IMR-90 (cell line): ENCODE measurements around the gene RNF213. TPM values are rescaled to one million over a fixed set of nuclear protein-coding genes. Genes with fewer than 3 reads are reported as not detected.

Source experiments
- ATAC-seq: fragments of 200-7000 bp; cut with Tn5 transposase; 2 replicates; pipeline ENCODE4 v1.9.1; 2020; ENCODE audit warnings: low read depth, mild to moderate bottlenecking, moderate library complexity
- BruUV-seq: library from RNA; stranded (reverse); fragments of 400-500 nt; replicated peaks from 2 replicates; lab custom pipeline; 2021; lab: Mats Ljungman, UMichigan
- CTCF ChIA-PET: fragments of 300-600 bp; formaldehyde crosslinking; extraction: SDS; loops from one replicate; lab custom pipeline; 2021; ENCODE audit warnings: antibody characterized with exemption; lab: Yijun Ruan, JAX
- POLR2A ChIA-PET: fragments of 300-600 bp; sonication (Branson Sonifier 250); formaldehyde crosslinking; loops from one replicate; lab custom pipeline; 2022; ENCODE audit warnings: antibody characterized with exemption; ENCODE audit not compliant: unreplicated experiment; lab: Charles Lee
- DNase-seq: peaks from one replicate; pipeline ENCODE4 v3.0.0; 2013
- H2AFZ ChIP-seq: replicated peaks from 2 replicates; pipeline ENCODE3; 2013; ENCODE audit warnings: low read length, mild to moderate bottlenecking; ENCODE audit not compliant: poor library complexity
- H2AK5ac ChIP-seq: 2 replicates; pipeline ENCODE4 v1.6.1; 2013; ENCODE audit warnings: low read depth, low read length, inconsistent platforms
- H2AK9ac ChIP-seq: replicated peaks from 2 replicates; pipeline ENCODE3; 2013; ENCODE audit warnings: mild to moderate bottlenecking, low read depth, low read length, moderate library complexity; ENCODE audit not compliant: poor library complexity
- H2BK120ac ChIP-seq: 2 replicates; pipeline ENCODE4 v1.6.1; 2013; ENCODE audit warnings: low read depth, low read length, inconsistent platforms
- H2BK15ac ChIP-seq: 3 replicates; pipeline ENCODE4 v1.6.1; 2013; ENCODE audit warnings: low read depth, low read length, inconsistent platforms
- H2BK20ac ChIP-seq: 2 replicates; pipeline ENCODE4 v1.6.1; 2013; ENCODE audit warnings: low read depth, mild to moderate bottlenecking, inconsistent platforms, low read length, moderate library complexity
- H2BK5ac ChIP-seq: 2 replicates; pipeline ENCODE4 v1.6.1; 2013; ENCODE audit warnings: mild to moderate bottlenecking, low read depth, low read length, inconsistent platforms; ENCODE audit not compliant: poor library complexity, severe bottlenecking
- H3K14ac ChIP-seq: replicated peaks from 2 replicates; pipeline ENCODE4 v1.6.1; 2013; ENCODE audit warnings: low read depth, low read length, inconsistent platforms
- H3K18ac ChIP-seq: 2 replicates; pipeline ENCODE4 v1.6.1; 2013; ENCODE audit warnings: low read depth, low read length, control low read depth
- H3K23ac ChIP-seq: 2 replicates; pipeline ENCODE4 v1.6.1; 2013; ENCODE audit warnings: low read depth, low read length, inconsistent platforms
- H3K27ac ChIP-seq: 2 replicates; pipeline ENCODE4 v1.5.1; 2013; ENCODE audit warnings: mild to moderate bottlenecking, control low read depth, low read length; ENCODE audit not compliant: insufficient read depth
- H3K27me3 ChIP-seq: 2 replicates; pipeline ENCODE4 v1.6.1; 2013; ENCODE audit warnings: low read length; ENCODE audit not compliant: control insufficient read depth, insufficient read depth
- H3K36me3 ChIP-seq: 2 replicates; pipeline ENCODE4 v1.6.1; 2013; ENCODE audit warnings: low read length, mixed read lengths; ENCODE audit not compliant: control insufficient read depth, insufficient read depth
- H3K4ac ChIP-seq: 2 replicates; pipeline ENCODE4 v1.6.1; 2013; ENCODE audit warnings: low read depth, low read length, inconsistent platforms
- H3K4me1 ChIP-seq: 2 replicates; pipeline ENCODE4 v1.6.1; 2013; ENCODE audit warnings: low read length, mixed read lengths; ENCODE audit not compliant: control insufficient read depth, insufficient read depth
- H3K4me2 ChIP-seq: 2 replicates; pipeline ENCODE4 v1.6.1; 2013; ENCODE audit warnings: low read depth, mild to moderate bottlenecking, control low read depth, low read length, moderate library complexity
- H3K4me3 ChIP-seq: 2 replicates; pipeline ENCODE4 v1.5.1; 2013; ENCODE audit warnings: low read depth, mild to moderate bottlenecking, control low read depth, low read length, moderate library complexity; ENCODE audit not compliant: insufficient read depth
- H3K56ac ChIP-seq: 2 replicates; pipeline ENCODE4 v1.6.1; 2013; ENCODE audit warnings: low read length, inconsistent platforms; ENCODE audit not compliant: insufficient read depth; ENCODE audit errors: extremely low read depth
- H3K79me1 ChIP-seq, 2 experiments: 2 replicates each; pipeline ENCODE4 v1.6.1; 2013; ENCODE audit warnings: low read length in 2 of 2, inconsistent platforms in 1 of 2, low read depth in 1 of 2
- H3K9ac ChIP-seq: 2 replicates; pipeline ENCODE4 v1.6.1; 2013; ENCODE audit warnings: low read depth, low read length, control low read depth
- H3K9me1 ChIP-seq: 2 replicates; pipeline ENCODE4 v1.6.1; 2013; ENCODE audit warnings: low read length, inconsistent platforms; ENCODE audit not compliant: insufficient read depth
- H3K9me3 ChIP-seq: 2 replicates; pipeline ENCODE4 v1.6.1; 2013; ENCODE audit warnings: low read length; ENCODE audit not compliant: control insufficient read depth, insufficient read depth
- H4K20me1 ChIP-seq: 2 replicates; pipeline ENCODE4 v1.6.1; 2013; ENCODE audit warnings: low read length, inconsistent platforms; ENCODE audit not compliant: insufficient read depth
- H4K5ac ChIP-seq: 2 replicates; pipeline ENCODE4 v1.6.1; 2013; ENCODE audit warnings: mild to moderate bottlenecking, low read depth, low read length, control low read depth
- H4K8ac ChIP-seq, 2 experiments: 2 replicates each; pipeline ENCODE4 v1.6.1; 2013; ENCODE audit warnings: low read depth in 2 of 2, low read length in 2 of 2, control low read depth in 1 of 2, inconsistent platforms in 1 of 2
- H4K91ac ChIP-seq: 2 replicates; pipeline ENCODE4 v1.6.1; 2013; ENCODE audit warnings: low read depth, low read length, inconsistent platforms; ENCODE audit not compliant: insufficient read depth
- BHLHE40 ChIP-seq: fragments of 150-350 bp; IDR thresholded peaks from 2 replicates; pipeline ENCODE4 v1.6.1; 2016; ENCODE audit warnings: mild to moderate bottlenecking, low read depth, low read length
- CEBPB ChIP-seq: IDR thresholded peaks from 2 replicates; pipeline ENCODE4 v1.6.1; 2012; ENCODE audit warnings: low read depth, low read length, improper control_type of control experiment
- CTCF ChIP-seq: conservative IDR thresholded peaks from 2 replicates; pipeline ENCODE4 v1.5.1; 2012; ENCODE audit warnings: mild to moderate bottlenecking, low read depth, low read length, improper control_type of control experiment
- FOS ChIP-seq: fragments of 150-350 bp; IDR thresholded peaks from 2 replicates; pipeline ENCODE4 v1.6.1; 2016; ENCODE audit warnings: low read depth, low read length
- MAZ ChIP-seq: IDR thresholded peaks from 2 replicates; pipeline ENCODE4 v1.6.1; 2012; ENCODE audit warnings: low read depth, mild to moderate bottlenecking, low read length, improper control_type of control experiment, moderate library complexity, borderline replicate concordance
- RFX5 ChIP-seq: IDR thresholded peaks from 2 replicates; pipeline ENCODE4 v1.8.0; 2012; ENCODE audit warnings: low read depth, mild to moderate bottlenecking, low read length, moderate library complexity
- SMC3 ChIP-seq: fragments of 150-350 bp; IDR thresholded peaks from 2 replicates; pipeline ENCODE4 v1.6.1; 2016; ENCODE audit warnings: low read depth, mild to moderate bottlenecking, antibody characterized with exemption, low read length, moderate library complexity
- USF2 ChIP-seq: fragments of 150-350 bp; IDR thresholded peaks from 2 replicates; pipeline ENCODE4 v1.6.1; 2017; ENCODE audit warnings: mild to moderate bottlenecking, antibody characterized with exemption, low read length, low read depth
- WGBS, 2 experiments: methylation state at CpG; one replicate each; pipeline versions ENCODE4 v1.1.5 to v1.1.7; 2013; ENCODE audit warnings: missing lambda C conversion rate in 2 of 2; ENCODE audit not compliant: insufficient read length in 1 of 2; ENCODE audit errors: extremely low coverage in 2 of 2; 5-methylcytosine and 5-hydroxymethylcytosine counted together
- dilution Hi-C: fragments of 300-500 bp; cut with HindIII; formaldehyde crosslinking; loops from one replicate; pipeline ENCODE4 v1.14.3; 2018; ENCODE audit warnings: low sequenced_read_pairs; ENCODE audit not compliant: unreplicated experiment
- in situ Hi-C: fragments of 300-500 bp; cut with MboI; formaldehyde crosslinking; loops from 3 replicates; pipeline ENCODE4 v1.14.3; 2019; ENCODE audit warnings: low sequenced_read_pairs, inconsistent platforms, mixed read lengths
- intact Hi-C: fragments of 100-400 bp; cut with micrococcal nuclease; formaldehyde crosslinking; loops from 2 replicates; pipeline ENCODE4 v1.10.0; 2022
- polyA plus RNA-seq, 3 experiments: library from polyadenylated mRNA; depleted of rRNA; stranded (reverse); fragments of >200 nt; gene quantifications; 2 replicates each; pipeline ENCODE4 v1.2.3, GENCODE V29; 2012; ENCODE audit warnings: low replicate concordance in 1 of 3
- total RNA-seq: library from RNA; depleted of rRNA; stranded (reverse); fragments of >200 nt; gene quantifications from 2 replicates; pipeline ENCODE4 v1.2.3, GENCODE V29; 2012

Gene RNF213
- total and polyA plus RNA-seq, 2 of the 4 experiments (the other 2 are of a cell fraction), result 23.4 to 36.0 TPM

- Histone ChIP-seq H4K5ac (no peak overlapping the region), H3K18ac (no peak overlapping the region), H2BK15ac (no peak overlapping the region), H3K4me2 (no peak overlapping the region), H3K9me1 (peaks cover 7% of the 10 kb centered on the region), H2AK5ac (0 out of 2 replicates have a peak overlapping the region, but pooled peaks have one; percentile 10), H3K4ac (no peak overlapping the region), H2BK5ac (no peak overlapping the region), H2BK120ac (no peak overlapping the region), H3K56ac (no peak overlapping the region), H4K20me1 (peaks cover 4% of the 10 kb centered on the region), H3K23ac (no peak overlapping the region), H4K8ac (no peak overlapping the region), H3K36me3 (peaks cover 24% of the 10 kb centered on the region), H3K27me3 (no peaks in the 10 kb centered on the region), H3K14ac (no peak overlapping the region), H3K4me3 (no peak overlapping the region), H3K27ac (no peak overlapping the region), H2AFZ (peak overlapping the region; percentile 23), H3K9ac (no peak overlapping the region), H4K91ac (no peak overlapping the region), H2BK20ac (no peak overlapping the region), H3K9me3 (no peaks in the 10 kb centered on the region), H2AK9ac (no peak overlapping the region), H3K79me1 (peaks cover 0 to 40% of the 10 kb centered on the region in 2 experiments; a peak in 3 of 4 replicates), H3K4me1 (peaks cover 6% of the 10 kb centered on the region; the same call in 1 of the 2 replicates)
- no TSS peak for BruUV-seq
- CTCF ChIA-PET, result no interaction called here
- TF ChIP-seq FOS (no peak), USF2 (no peak), MAZ (no peak), SMC3 (no peak), BHLHE40 (no peak), CTCF (no peak), CEBPB (no peak), RFX5 (no peak)
- intact Hi-C loops (loop anchor here (5.0 kb wide), 1 partner anchor 38 kb away; the partner anchor contains the start of gene RNF213), in situ Hi-C loops (no loop called here), dilution Hi-C loops (no loop called here)
- 85 to 100% methylated on average over 3 to 9 of the region's 11 CpGs for WGBS, 2 experiments
- POLR2A ChIA-PET, result no interaction called here
- DNase-seq (no peak), ATAC-seq (no peak)
Observed at GRCh38 chr17:80223838-80224497, 36.7 kb upstream of the RNF213 start.
